ENCODE measurements around the gene CAMSAP1.
"Not testable (repeated sequence)": the region's sequence is repeated elsewhere in the genome, so short reads cannot be mapped to it uniquely, and the experiment has no call there.

Gene CAMSAP1, protein sequence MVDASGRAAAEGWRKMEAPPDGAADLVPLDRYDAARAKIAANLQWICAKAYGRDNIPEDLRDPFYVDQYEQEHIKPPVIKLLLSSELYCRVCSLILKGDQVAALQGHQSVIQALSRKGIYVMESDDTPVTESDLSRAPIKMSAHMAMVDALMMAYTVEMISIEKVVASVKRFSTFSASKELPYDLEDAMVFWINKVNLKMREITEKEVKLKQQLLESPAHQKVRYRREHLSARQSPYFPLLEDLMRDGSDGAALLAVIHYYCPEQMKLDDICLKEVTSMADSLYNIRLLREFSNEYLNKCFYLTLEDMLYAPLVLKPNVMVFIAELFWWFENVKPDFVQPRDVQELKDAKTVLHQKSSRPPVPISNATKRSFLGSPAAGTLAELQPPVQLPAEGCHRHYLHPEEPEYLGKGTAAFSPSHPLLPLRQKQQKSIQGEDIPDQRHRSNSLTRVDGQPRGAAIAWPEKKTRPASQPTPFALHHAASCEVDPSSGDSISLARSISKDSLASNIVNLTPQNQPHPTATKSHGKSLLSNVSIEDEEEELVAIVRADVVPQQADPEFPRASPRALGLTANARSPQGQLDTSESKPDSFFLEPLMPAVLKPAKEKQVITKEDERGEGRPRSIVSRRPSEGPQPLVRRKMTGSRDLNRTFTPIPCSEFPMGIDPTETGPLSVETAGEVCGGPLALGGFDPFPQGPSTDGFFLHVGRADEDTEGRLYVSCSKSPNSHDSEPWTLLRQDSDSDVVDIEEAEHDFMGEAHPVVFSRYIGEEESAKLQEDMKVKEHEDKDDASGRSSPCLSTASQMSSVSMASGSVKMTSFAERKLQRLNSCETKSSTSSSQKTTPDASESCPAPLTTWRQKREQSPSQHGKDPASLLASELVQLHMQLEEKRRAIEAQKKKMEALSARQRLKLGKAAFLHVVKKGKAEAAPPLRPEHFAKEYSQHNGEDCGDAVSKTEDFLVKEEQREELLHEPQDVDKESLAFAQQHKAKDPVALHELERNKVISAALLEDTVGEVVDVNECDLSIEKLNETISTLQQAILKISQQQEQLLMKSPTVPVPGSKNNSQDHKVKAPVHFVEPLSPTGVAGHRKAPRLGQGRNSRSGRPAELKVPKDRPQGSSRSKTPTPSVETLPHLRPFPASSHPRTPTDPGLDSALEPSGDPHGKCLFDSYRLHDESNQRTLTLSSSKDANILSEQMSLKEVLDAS (N-terminal part only)

DNA sequence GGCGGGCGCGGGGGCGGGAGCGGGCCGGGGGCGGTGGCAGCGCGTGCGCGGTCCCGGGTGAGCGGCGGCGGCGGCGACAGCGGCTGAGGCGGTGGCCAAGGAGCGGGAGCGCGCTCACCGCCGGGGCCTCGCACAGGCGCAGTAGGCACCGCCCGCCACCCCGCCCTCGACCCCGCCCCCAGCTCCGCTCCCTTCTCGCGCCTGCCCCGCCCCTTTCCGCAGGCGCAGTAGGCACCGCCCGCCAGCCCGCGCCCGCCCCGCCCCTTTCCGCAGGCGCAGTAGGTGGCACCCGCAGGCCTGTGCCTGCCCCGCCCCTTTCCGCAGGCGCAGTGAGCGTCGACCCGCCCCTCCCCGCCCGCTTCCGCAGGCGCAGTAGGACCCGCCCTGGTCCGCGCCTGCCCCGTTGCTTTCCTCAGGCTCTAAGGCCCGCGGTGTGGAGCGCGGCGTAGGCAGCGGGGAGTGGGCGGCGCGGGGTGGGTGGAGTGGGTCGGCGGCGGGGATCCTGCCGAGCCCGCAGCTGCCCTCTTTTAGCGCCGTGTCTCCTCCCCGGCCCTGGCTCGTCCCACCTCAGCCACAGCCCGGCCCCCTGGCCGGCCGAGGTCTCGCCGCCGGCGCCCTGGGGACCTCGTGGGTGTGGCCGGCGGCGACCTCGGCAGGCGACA, at the start of gene CAMSAP1:
CAMSAP1 (minus strand) TSS at position 116 of the 662 bp plus-strand sequence. CDS start 387 bp downstream, outside the sequence.
- peak; percentile 94 for DNase-seq

DNA sequence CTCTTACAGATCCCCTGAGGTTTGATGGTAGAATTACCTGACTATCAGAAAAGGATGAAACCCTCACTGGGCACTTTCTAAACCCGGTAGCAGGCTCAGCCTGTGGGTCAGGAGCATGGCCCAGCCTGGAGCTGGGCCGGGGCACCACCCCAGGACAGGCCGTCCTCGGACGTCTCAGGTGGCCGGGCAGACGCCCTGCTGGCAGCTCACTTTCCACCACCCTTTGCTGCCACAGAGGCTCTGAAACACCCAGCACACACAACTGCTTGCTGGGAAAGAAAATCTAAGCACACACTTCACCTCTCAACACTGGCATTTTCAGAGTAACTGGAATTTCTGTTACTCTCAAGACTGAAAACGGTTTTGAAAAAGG, 49.4 kb upstream of the CAMSAP1 start:
- DNase-seq = no peak

DNA sequence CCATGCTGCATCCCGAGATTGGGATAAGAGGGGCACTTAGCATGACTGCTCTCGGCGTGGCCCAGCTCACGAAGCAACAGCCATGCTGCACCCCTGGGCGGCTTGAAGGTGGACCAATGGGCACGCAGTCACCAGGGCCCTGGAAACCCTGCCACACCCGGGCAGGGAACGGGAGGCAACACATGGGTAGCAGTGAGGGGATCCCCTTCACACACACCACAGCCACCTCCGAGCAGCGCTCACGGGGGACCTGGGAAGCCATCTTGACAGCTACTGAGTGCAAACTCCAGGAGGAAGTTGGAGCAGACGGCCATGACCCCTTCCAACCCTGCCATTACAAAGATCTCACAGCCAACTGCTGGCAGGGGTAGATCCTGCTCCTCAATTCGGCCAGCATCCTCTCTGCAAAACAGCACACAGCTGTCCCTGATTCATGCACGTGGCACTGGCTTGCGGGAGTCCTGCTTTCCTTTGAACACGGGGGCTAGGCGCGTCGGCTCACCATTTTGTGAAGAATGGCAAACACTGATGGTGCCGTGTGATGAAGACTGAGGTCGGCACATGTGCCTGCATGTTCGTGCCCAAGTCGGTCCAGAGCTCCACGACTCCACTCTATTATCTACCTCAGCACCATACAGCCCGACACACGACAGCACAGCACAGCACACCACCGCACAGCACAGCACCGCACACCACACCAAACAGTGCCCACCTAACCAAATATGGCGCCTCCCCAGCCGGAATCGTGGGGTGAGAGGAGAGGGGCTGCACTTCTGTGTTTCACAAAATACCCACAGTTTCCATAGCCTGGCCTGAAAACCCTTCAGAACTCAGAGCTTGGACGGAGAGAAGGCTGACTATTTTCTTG, 48.8 kb upstream of the CAMSAP1 start:
- DNase-seq = no peak

DNA sequence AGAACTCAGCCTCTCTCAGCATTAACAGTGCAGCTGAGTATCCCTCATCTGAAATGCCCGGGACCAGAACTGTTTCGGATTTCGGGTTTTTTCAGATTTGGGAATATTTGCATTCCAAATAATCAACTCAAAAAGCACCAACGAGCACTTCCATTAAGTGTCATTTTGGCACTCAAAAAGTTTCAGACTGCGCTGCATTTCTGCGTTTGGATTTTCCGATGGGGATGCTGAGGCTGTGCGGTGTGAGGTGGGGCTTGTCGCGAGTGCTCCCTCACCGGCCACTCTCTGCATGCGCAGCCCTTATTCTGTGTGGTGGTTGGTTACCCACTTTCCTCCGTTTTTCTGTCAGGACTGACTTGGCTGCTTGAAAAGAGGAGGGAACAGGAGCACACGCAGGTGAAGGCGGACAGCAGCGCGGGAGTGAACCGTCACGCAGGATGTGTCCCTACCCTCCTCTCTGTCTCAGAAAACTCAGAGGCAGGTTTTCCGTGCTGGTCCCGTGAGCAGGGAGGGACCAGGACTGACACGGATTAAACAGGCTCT, 45.4 kb upstream of the CAMSAP1 start:
- DNase-seq = no peak

DNA sequence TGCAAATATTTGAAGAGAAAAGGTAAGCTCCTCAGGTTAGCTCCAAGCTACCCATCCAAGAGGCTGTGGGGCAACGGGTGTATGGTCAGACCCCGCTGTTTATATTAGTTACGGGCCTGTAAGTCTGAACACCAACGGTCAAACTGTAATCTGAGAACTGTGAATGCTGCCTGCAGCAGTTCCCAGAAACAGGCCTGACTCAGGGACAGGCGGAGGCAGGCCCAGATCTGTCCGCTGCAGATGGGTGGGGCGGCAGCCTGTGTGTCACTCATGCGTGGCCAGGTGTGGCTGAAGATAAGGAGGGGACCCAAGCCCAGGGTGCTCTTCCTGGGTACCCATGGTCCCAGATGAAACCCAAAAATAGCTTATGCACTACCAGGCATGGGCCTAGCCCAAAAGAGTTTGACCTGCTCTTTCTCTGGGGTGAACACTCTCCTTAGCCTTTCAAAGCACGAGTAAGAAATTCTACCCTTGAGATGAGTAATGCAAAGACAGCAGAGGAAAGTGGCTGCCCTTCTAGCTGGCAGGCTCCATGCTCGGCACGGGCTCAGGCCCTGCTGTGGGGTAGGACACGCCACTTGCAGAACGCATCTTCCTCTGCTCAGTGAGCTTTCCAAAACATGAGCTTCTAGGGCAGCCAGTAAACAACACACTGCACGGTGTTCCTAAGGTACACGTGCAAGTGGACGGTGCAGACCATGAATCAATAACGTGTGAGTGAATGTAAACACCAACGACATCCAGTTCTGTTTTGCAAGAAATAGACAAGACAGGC, 44.7 kb upstream of the CAMSAP1 start:
- DNase-seq = no peak

DNA sequence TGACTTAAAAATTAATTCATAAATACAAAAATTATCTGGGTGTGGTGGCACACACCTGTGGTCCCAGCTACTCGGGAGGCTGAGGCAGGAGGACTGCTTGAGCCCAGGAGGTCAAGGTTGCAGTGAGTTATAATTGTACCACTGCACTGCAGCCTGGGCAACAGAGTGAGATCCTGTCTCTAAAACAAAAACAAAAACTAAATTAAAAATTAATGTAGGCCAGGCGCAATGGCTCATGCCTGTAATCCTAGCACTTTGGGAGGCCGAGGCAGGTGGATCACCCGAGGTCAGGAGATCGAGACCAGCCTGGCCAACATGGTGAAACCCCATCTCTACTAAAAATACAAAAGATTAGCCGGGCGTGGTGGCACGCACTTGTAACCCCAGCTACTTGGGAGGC, 44.0 kb upstream of the CAMSAP1 start:
- not testable (repeated sequence) for DNase-seq

DNA sequence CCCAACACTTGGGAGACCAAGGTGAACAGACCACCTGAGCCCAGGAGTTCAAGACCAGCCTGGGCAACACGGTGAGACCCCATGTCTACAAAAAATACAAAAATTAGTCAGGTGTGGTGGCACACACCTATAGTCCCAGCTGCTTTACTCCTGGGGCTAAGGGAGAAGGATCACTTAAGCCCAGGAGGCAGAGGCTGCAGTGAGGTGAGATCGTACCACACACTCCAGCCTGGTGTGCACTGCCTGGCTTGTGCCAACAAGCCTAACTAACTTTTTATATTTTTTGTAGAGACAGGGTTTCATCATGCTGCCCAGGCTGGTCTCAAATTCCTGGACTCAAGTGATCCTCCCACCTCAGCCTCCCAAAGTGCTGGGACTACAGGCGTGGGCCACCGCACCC, 43.5 kb upstream of the CAMSAP1 start:
- not testable (repeated sequence) for DNase-seq

DNA sequence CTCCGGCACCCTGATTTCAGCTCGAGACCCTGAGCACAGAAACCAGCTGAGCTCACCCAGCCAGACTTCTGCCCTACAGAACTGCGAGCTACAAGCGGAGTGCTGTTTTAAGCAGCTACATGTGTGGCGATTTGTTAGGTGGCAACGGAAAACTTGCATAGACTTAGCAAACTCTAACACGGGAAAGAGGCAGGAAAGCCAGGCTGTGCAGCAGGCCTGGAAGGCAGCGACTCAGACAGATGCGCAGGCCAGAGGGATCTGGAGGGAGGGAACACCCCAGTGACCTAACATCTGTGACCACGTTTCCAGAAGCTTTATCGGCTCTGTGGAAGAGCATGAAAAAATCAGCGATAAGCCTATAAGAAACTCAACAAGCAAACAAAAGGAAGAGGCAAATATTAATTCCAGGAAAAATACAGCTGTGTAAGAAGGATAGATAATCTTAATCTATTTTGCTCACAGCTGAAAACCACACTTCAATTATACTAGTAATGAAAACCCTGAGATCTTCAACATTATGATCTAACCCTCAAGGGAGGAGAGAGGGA, 42.9 kb upstream of the CAMSAP1 start:
- DNase-seq = no peak

DNA sequence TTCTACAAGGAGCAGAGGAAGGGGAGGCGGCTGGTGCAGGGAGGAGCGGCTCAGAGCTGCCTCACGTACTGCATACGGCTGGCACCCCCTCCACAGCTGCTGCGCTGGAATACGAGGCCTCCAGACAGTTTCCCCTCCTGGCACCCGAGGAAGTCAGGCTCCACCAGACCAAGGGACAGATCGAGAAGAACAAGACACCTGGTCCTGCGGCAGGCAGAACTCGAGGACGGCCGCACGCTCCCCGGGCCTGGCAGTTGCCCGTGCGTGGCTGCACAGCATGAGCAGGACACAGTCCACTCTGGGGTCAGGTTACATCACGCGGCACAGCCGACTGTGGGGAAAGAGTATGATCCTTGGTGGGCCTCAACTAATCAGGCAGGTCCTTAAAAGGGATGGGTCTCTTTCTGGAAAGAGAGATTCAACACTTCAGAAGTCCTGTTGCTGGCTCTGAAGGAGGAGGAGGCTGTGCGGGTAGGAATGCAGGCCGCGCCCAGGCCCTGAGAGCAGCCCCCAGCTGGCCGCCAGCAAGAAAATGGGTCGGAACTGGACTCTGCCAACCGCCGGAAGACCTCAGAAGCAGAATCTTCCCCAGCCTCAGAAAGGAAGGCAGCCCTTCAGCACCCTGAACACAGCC, 42.3 kb upstream of the CAMSAP1 start:
- DNase-seq = no peak

DNA sequence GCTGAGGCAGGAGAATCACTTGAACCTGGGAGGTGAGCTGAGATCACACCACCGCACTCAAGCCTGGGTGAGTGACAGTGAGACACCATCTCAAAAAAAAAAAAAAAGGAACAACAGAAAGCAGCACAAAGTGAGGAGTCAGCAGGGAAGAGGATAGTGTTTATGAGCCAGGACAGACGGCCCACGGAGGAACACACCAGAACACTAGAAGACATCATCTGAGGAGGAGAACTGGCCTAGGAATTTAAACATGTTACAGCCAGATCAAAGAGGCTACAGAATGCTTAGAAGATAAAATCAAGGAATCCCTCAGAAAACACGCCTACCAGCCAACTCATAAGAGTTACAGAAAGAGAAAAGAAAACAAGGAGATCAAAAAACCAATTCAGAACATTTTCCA, 41.6 kb upstream of the CAMSAP1 start:
- DNase-seq = no peak

DNA sequence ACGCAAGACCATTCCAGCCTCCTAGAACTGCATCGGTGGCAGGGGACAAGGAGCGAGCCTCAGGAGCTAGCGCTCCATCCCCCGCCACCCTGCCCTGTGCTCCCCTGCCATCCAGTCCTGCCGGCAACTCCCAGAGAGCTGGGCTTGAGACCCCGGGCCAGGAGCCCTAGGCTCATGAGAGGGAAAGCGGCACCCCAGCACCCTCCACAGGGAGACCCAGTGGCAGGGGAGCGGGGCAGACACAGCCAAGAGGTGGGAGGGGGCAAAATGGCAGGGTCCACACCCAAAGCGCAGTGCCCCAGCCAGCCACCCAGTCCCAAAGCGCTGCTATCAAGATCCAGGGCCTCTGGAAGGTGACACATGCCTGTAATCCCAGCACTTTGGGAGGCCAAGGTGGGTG, 41.1 kb upstream of the CAMSAP1 start:
- DNase-seq = no peak

DNA sequence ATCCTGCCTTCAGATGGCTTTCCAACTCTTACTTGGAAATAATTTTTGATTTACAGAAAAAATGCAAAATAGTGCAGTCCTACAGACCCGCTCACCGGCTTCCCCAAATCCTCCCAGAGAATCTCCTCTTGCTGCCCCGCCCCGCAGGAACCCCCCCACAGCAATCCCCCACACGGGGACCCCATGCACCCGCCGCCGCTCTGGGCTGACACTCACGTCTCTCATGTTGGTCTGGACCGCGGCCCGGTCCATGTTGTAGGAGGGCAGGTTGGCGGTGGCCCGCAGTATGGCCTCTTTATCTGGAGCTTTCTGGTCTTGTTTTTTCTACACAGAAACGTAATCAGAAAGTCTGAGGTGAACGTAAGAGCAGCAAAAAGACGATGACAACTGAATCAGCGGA, 40.2 kb upstream of the CAMSAP1 start:
- DNase-seq = no peak

DNA sequence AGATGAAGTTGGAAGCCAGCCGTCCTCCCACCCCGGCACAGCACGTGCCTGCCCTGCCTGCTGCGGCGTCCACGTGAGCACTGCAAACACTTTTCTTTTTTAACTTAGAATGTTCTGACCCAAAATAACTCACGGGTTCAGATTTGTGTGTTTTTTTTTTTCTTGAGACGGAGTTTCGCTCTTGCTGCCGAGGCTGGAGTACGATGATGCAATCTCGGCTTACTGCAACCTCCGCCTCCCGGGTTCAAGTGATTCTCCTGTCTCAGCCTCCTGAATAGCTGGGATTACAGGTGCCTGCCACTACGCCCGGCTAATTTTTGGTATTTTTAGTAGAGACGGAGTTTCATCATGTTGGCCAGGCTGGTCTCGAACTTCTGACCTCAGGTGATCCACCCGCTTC, 39.8 kb upstream of the CAMSAP1 start:
- not testable (repeated sequence) for DNase-seq

DNA sequence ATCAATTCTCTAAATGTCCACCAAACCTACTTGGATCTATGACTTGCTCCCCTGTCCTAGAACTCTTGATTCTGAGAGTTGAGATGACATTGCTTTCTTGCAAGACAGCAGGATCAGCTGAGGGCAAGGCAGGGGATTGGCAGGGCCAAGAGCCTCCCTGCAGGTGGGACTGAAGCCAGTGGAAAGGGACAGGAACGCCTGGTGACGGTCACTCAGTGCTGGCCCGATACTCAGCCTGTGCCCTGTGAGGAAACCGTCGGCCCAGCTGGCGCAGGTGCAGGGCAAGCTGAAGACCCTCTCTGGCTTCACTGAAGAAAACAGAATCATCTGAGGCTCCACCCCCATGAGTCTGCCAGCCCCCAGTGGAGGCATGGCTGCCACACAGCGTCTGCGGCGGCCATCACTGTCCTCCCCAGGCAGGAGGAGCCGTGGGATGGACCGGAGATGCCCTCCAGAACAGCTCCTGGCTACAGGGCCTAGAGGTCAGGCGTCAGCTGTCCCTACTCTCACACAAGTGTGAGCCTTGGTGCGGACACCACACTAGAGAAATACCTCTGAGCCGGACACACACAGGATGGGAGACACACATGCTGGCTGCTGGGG, 39.1 kb upstream of the CAMSAP1 start:
- no peak for DNase-seq

DNA sequence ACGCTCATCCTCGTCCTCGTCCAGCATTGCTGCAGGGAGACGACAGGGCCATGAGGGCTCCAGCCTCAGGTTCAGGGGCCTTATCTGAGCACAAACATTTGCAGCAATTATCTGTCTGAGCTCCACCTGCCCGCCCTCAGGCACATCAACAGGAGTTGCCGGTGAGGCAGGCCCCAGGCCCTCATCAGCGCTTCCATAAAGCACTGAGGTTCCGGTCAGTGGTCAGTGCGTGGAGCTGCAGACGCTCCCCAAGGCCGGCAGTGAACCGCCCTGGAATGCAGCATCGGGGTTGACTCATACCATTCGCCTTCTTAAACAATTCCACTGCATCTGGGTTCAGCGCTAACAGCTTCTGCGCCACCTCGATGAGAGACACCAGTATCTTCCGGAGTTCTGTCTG, 38.6 kb upstream of the CAMSAP1 start:
- DNase-seq = no peak

DNA sequence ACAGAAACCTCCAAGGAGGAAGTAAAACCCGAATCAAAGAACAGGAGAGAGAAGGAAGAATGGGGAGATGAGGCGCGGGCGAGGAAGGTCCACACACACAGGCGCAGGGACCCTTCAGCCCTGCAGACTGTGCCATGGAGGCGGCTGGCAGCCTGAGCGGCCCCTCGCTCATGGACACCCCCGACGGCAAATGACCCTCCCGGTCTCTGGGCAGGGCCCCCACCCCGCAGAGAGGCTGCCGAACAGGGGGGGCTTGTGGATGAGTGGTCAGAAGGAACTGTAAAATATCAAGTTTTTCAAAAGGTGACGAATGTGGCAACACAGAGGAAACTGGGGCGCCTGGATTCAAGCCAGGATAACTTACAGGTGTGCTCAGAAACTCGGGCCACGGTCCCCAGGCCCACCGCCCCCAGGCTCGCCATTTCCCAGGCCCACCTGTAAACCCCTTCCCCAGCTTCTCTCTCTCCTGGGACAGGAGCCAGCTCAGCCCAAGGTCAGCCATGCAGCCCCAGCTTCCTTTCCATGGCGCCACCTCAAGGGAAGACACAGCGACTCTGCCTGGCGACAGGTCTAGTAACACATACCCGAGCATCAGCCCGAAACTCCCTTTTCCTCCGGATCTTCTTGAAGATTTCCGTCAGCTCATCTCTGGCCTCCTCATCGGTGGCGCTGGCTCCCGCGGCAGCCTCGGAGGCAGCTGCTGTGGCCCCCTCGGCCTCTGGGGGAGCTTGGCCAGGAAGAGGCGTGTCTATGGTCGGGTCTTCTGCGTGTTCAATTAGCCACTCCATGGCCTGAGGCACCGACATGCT, 37.3 kb upstream of the CAMSAP1 start:
- no peak for DNase-seq

DNA sequence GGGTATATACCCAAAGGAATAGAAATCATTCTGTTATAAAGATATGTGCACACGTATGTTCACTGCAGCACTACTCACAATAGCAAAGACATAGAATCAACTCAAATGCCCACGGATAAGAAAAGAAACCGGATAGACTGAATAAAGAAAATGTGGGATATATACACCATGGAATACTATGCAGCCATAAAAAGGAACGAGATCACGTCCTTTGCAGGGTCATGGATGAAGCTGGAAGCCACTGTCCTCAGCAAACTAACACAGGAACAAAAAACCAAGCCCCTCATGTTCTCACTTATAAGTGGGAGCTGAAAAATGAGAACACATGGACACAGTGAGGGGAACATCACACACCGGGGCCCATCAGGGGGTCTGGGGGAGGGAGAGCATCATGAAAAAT, 36.3 kb upstream of the CAMSAP1 start:
- DNase-seq = not testable (repeated sequence)

DNA sequence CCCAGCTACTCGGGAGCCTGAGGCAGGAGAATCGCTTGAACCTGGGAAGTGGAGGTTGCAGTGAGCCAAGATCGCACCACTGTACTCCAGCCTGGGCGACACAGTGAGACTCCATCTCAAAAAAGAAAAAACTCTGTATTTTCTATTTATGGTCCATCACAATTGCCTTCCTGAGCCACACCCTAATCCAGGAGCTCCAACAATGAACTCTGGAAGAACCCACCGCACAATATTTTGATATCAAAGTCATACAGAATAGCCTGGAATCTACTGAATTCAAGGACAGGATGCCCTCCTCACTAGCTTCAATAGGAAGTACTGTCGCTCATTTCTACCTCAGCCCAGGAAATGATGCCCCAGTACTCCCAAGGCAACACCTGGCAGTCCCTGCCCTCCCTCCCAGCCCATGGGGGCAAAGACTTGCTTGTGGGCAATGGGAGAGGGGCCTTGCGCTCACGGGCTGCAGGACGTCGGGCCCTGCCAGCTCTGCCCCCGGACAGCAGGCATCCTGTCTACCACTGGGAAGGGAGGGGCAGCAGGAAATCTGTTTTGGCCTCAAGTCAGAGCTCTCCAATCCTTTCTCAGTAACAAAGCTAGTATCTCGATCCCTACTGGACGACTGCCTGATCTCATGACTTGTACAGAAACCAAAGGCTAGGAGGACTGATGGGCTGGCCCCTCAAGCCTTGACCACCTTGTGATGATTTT, 34.1 kb upstream of the CAMSAP1 start:
- no peak for DNase-seq

All from fibroblast of skin of right biceps (primary cell).